Lower leg skin (tissue), 4 donors: ENCODE results near the gene TMEM97. TPM values are rescaled to one million over a fixed set of nuclear protein-coding genes. Genes with fewer than 3 reads are reported as not detected.
"Not testable (repeated sequence)": the region's sequence is repeated elsewhere in the genome, so short reads cannot be mapped to it uniquely, and the experiment has no call there.

Source experiments
- DNase-seq, 2 donors: peaks; one replicate each; pipeline ENCODE4 v3.0.0-alpha.2; 2019; ENCODE audit warnings: low spot score in 2 of 2
- H3K4me3 ChIP-seq: fragments of 200-600 bp; sonication (generic); 2 replicates; pipeline ENCODE4 v1.5.1; 2017; ENCODE audit warnings: mild to moderate bottlenecking, low read depth; ENCODE audit not compliant: poor library complexity, severe bottlenecking
- POLR2A ChIP-seq, 2 donors: fragments of 450-650 bp; IDR thresholded peaks; one replicate each; pipeline ENCODE4 v1.6.1; 2016 to 2017; ENCODE audit warnings: antibody characterized with exemption in 2 of 2, mild to moderate bottlenecking in 1 of 2, moderate library complexity in 1 of 2
- WGBS, 2 donors: methylation state at CpG; one replicate each; pipeline ENCODE4 v1.1.5; 2018; 5-methylcytosine and 5-hydroxymethylcytosine counted together
- intact Hi-C: fragments of 100-400 bp; cut with DNase I; formaldehyde crosslinking; loops from one replicate; pipeline ENCODE4 v1.15.0; 2023; ENCODE audit warnings: low total_unique reads
- total RNA-seq, 4 donors: library from RNA; depleted of rRNA; stranded (reverse); fragments of >200 nt; gene quantifications; one replicate each; pipeline ENCODE4 v1.1.0, GENCODE V29; 2016
- TF ChIP-seq, protein P1 (sequence below), 3 donors: fragments of 450-650 bp; IDR thresholded peaks; one replicate each; pipeline ENCODE4 v1.5.1; 2016; ENCODE audit warnings: antibody characterized with exemption in 3 of 3, mild to moderate bottlenecking in 3 of 3, moderate library complexity in 2 of 3

TMEM97 gene
- 10 to 100 TPM in 2 of 4 donors, 1 to 10 TPM in 2; 5.7 to 18.6 (median 10.4) TPM for total RNA-seq

GRCh38 chr17:28318759-28319597 is at the start of gene TMEM97:
TSS of gene TMEM97 (plus strand) at chr17:28319200. CDS start at chr17:28319240, 40 bp downstream.
- WGBS, 2 donors = 0 to 1% methylated on average over 40 to 60 of the region's 72 CpGs
- peak; percentile 96 to 99 for DNase-seq
- H3K4me3 ChIP-seq = peak within 1 kb of the TSS; percentile 36
- TF ChIP-seq, protein P1, sequence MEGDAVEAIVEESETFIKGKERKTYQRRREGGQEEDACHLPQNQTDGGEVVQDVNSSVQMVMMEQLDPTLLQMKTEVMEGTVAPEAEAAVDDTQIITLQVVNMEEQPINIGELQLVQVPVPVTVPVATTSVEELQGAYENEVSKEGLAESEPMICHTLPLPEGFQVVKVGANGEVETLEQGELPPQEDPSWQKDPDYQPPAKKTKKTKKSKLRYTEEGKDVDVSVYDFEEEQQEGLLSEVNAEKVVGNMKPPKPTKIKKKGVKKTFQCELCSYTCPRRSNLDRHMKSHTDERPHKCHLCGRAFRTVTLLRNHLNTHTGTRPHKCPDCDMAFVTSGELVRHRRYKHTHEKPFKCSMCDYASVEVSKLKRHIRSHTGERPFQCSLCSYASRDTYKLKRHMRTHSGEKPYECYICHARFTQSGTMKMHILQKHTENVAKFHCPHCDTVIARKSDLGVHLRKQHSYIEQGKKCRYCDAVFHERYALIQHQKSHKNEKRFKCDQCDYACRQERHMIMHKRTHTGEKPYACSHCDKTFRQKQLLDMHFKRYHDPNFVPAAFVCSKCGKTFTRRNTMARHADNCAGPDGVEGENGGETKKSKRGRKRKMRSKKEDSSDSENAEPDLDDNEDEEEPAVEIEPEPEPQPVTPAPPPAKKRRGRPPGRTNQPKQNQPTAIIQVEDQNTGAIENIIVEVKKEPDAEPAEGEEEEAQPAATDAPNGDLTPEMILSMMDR (IDR thresholded peaks at IDR 0.05) = no peak
- TF ChIP-seq POLR2A (IDR thresholded peaks at IDR 0.05) = no peak
- intact Hi-C loops = no loop called here

DNA sequence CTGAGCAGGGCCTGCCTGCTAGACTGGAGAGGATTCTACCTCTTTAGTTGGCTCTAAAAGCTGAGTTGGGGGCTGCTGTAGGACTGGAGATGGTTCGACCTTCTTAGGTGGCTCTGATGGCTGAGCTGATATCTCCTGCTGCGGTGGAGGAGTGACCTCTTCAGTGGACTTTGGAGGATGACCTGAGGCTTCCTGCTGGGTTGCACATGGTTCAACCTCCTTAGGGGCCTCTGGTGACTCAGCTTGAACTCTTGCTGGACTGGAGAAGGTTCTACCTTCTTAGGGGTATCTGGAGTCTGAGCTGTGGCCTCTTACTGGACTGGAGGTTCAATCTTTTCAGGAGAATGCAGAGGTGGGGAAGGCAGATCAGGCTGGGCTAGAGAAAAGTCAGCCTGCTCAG is 48.9 kb upstream of the TMEM97 start:
- DNase-seq = peak in 1 of 2 donors; percentile 57
- TF ChIP-seq POLR2A (IDR thresholded peaks at IDR 0.05) = no peak
- WGBS, 2 donors = 94 to 100% methylated on average over 2 of the region's 2 CpGs
- intact Hi-C loops = no loop called here
- no peak overlapping the region for H3K4me3 ChIP-seq

DNA sequence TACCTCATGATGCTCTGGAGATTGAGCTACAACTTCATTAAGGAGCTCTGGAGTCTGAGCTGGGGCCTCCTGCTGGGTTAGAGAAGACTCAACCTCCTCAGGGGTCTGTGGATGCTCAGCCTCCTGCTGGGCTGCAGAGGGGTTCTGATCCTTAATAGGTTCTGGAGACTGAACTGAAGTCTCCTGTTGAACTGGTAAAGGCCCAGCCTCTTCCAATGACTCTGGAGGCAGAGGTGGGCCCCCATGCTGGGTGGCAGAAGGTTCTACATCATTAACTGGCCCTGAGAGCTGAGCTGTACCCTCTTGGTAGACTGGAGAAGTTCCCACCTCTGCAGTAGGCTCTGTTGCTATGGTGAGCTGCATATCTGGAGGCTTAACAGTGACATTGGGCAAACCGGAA is 48.1 kb upstream of the TMEM97 start:
- 80 to 100% methylated on average over 1 of the region's 1 CpG for WGBS, 2 donors
- DNase-seq = peak in 1 of 2 donors; percentile 52
- no peak for TF ChIP-seq POLR2A (IDR thresholded peaks at IDR 0.05)
- TF ChIP-seq, protein P1 (IDR thresholded peaks at IDR 0.05) = no peak
- no peak overlapping the region for H3K4me3 ChIP-seq
- intact Hi-C loops = no loop called here

GRCh38 chr17:28271431-28271830 is 47.6 kb upstream of the TMEM97 start:
- no peak for DNase-seq
- intact Hi-C loops = no loop called here
- H3K4me3 ChIP-seq = no peak overlapping the region
- TF ChIP-seq, protein P1 (IDR thresholded peaks at IDR 0.05) = no peak
- TF ChIP-seq POLR2A (IDR thresholded peaks at IDR 0.05) = no peak
- 81 to 97% methylated on average over 3 of the region's 3 CpGs for WGBS, 2 donors

DNA sequence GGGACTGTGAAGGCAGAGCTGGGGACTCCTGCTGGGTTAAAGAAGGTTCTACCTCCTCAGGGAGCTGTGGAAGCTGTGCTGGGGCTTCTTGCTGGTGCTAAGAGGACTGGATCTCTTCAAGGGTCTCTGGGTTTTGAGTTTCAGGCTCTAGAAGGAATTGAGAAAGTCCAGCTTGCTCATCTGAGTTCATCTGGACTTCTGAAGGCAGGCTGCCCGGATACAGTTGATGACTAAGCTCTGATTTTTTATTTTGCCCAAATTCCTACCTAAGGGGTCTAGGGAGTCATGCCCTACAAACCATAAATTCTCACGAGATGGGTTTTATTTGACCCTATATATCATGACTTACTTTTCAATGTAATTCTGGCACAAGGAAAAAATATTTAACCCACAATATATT is 46.8 kb upstream of the TMEM97 start:
- H3K4me3 ChIP-seq = no peak overlapping the region
- intact Hi-C loops = no loop called here
- TF ChIP-seq POLR2A (IDR thresholded peaks at IDR 0.05) = no peak
- TF ChIP-seq, protein P1 (IDR thresholded peaks at IDR 0.05) = no peak
- DNase-seq = no peak
- WGBS, 2 donors = 73 to 88% methylated on average over 2 of the region's 2 CpGs

GRCh38 chr17:28273341-28273740 is 45.7 kb upstream of the TMEM97 start:
- 76 to 83% methylated on average over 5 of the region's 5 CpGs for WGBS, 2 donors

More at GRCh38 chr17:28273341-28273740, 45.7 kb upstream of the TMEM97 start:
- peak in 1 of 2 donors; percentile 68 for DNase-seq
- H3K4me3 ChIP-seq, intact Hi-C loops: not testable (repeated sequence)
